GM23338 (cell line): Measurements from ENCODE around the gene DGKB.

Experiments
- CREB1 ChIP-seq: fragments of 250-450 bp; sonication (Bioruptor Pico); IDR thresholded peaks from 2 replicates; pipeline ENCODE4 v1.5.0; 2020; ENCODE audit warnings: low read depth, mild to moderate bottlenecking, moderate library complexity
- CTCF ChIP-seq, 2 experiments: fragments of 200-600 bp in 1 of 2; sonication (generic) in 1 of 2; conservative IDR thresholded peaks; 2 replicates each; pipeline versions ENCODE4 v1.5.1 to v1.6.1; 2016 to 2017; ENCODE audit warnings: antibody characterized with exemption in 2 of 2, low read depth in 2 of 2, mild to moderate bottlenecking in 2 of 2, moderate library complexity in 1 of 2
- ETS1 ChIP-seq: IDR thresholded peaks from 2 replicates; pipeline ENCODE4 v1.6.1; 2016; ENCODE audit warnings: antibody characterized with exemption
- EZH2 ChIP-seq: fragments of 200-600 bp; sonication (generic); IDR thresholded peaks from one replicate; pipeline ENCODE4 v1.8.0; 2017; ENCODE audit warnings: antibody characterized with exemption, mild to moderate bottlenecking, low read depth; ENCODE audit not compliant: unreplicated experiment
- EZH2phosphoT487 ChIP-seq: fragments of 200-600 bp; sonication (generic); IDR thresholded peaks from one replicate; pipeline ENCODE4 v1.8.1; 2018; ENCODE audit warnings: antibody characterized with exemption; ENCODE audit not compliant: unreplicated experiment
- JUNB ChIP-seq: IDR thresholded peaks from one replicate; pipeline ENCODE4 v1.6.1; 2016; ENCODE audit warnings: antibody characterized with exemption; ENCODE audit not compliant: unreplicated experiment
- NANOG ChIP-seq: IDR thresholded peaks from 2 replicates; pipeline ENCODE4 v1.6.1; 2016; ENCODE audit warnings: antibody characterized with exemption, borderline replicate concordance
- POLR2AphosphoS5 ChIP-seq: IDR thresholded peaks from 2 replicates; pipeline ENCODE4 v1.6.1; 2016; ENCODE audit warnings: antibody characterized with exemption, low read depth
- REST ChIP-seq: IDR thresholded peaks from one replicate; pipeline ENCODE4 v1.6.1; 2018; ENCODE audit warnings: antibody characterized with exemption; ENCODE audit not compliant: unreplicated experiment
- ZNF462 ChIP-seq: fragments of 250-450 bp; sonication (Bioruptor Pico); IDR thresholded peaks from 2 replicates; pipeline ENCODE4 v1.5.0; 2020; ENCODE audit warnings: mild to moderate bottlenecking, moderate library complexity

- no peak for TF ChIP-seq CTCF (conservative IDR thresholded peaks at IDR 0.05; ENCODE audit: low read depth in 2 of 2)
- TF ChIP-seq EZH2: no peak
- TF ChIP-seq CREB1 (CRISPR knock-in tag): no peak
- no peak for TF ChIP-seq REST
- no peak for TF ChIP-seq POLR2AphosphoS5
- TF ChIP-seq EZH2phosphoT487: no peak
- TF ChIP-seq ZNF462 (CRISPR knock-in tag): no peak
- TF ChIP-seq JUNB: no peak
- no peak for TF ChIP-seq NANOG
- TF ChIP-seq ETS1: no peak
Observed at GRCh38 chr7:14235056-14235455, 667.5 kb downstream of the DGKB start.
